Fibroblast of skin of scalp (primary cell): Measurements from ENCODE around the gene AP2A1.

Source experiments
- DNase-seq: peaks from one replicate; pipeline ENCODE4 v3.0.0-alpha.2; 2013

The AP2A1 gene

DNA sequence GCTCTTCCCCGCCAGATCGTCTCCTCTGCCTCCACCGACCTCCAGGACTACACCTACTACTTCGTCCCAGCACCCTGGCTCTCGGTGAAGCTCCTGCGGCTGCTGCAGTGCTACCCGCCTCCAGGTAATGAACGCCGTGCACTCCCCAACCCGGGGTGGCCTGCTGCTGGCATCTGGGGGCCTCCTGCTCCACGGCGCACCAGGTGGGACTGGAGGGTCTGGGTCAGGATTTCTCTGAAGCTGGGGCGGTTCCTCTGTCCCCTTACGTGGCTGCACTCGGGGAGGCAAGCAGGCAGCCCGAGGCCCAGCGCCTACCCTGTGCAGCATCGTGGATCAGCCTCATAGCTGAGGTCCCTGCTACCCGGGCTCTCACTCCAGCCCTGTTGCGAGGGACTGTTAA, 28.8 kb downstream of the AP2A1 start:
- no peak for DNase-seq

DNA sequence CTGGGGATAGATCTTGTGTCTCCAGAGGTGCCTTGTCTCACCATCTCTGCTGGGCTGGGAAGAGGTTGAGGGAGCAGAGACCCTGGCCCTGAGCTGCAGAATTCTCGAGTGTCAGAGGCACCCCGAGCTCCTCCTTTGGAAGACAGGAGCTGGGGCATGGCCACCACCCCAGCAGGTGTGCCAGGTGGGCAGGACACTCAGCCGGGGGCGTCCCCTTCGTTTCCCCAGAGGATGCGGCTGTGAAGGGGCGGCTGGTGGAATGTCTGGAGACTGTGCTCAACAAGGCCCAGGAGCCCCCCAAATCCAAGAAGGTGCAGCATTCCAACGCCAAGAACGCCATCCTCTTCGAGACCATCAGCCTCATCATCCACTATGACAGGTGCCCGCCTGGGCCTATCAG, 31.8 kb downstream of the AP2A1 start:
- no peak for DNase-seq

DNA sequence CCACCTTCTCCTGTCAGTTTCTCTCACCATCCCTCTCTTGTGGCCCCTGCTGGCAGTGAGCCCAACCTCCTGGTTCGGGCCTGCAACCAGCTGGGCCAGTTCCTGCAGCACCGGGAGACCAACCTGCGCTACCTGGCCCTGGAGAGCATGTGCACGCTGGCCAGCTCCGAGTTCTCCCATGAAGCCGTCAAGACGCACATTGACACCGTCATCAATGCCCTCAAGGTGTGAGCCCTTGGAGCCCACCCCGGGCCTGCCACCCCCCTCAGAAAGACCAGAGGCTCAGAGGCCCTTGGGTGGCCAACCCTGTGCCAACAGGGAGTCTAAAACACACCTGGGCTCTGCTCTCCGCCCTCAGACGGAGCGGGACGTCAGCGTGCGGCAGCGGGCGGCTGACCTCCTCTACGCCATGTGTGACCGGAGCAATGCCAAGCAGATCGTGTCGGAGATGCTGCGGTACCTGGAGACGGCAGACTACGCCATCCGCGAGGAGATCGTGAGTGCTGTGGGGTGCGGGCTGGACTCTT, 32.5 kb downstream of the AP2A1 start:
- no peak for DNase-seq

GRCh38 chr19:49799798-49800376, 33.1 kb downstream of the AP2A1 start:
- DNase-seq = no peak

GRCh38 chr19:49800771-49801170, 34.0 kb downstream of the AP2A1 start:
- no peak for DNase-seq

DNA sequence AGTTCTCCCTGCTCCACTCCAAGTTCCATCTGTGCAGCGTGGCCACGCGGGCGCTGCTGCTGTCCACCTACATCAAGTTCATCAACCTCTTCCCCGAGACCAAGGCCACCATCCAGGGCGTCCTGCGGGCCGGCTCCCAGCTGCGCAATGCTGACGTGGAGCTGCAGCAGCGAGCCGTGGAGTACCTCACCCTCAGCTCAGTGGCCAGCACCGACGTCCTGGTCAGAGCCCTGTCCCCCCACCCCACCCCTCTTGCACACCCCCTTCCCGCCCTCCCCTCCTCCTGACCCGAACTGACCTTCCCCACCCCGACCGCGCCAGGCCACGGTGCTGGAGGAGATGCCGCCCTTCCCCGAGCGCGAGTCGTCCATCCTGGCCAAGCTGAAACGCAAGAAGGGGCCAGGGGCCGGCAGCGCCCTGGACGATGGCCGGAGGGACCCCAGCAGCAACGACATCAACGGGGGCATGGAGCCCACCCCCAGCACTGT, 34.6 kb downstream of the AP2A1 start:
- DNase-seq = no peak

DNA sequence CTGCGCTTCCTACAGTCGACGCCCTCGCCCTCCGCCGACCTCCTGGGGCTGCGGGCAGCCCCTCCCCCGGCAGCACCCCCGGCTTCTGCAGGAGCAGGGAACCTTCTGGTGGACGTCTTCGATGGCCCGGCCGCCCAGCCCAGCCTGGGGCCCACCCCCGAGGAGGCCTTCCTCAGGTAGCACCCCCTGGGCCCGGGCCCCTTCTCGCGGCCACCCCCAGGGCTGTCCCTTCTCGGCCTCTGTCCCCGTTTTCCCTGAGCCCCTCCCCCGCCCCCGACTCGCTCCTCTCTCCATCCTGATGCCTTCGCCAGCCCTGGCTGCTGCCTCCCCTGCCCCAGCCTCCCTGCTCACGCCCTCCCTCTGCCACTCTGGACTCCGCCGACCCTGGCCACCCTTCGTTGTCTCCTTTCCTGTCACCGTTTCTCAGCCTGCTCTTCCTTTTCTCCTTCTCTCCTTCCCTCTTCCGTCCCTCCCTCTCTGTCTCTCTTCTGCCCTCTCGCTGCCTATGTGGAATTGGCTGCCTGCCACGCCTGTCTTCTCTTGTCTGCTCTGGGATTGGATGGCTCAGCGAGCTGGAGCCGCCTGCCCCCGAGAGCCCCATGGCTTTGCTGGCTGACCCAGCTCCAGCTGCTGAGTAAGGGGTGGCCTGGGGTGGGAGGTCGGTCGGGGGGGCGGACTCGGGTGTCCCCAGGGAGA, 35.3 kb downstream of the AP2A1 start:
- peak; percentile 93 for DNase-seq

DNA sequence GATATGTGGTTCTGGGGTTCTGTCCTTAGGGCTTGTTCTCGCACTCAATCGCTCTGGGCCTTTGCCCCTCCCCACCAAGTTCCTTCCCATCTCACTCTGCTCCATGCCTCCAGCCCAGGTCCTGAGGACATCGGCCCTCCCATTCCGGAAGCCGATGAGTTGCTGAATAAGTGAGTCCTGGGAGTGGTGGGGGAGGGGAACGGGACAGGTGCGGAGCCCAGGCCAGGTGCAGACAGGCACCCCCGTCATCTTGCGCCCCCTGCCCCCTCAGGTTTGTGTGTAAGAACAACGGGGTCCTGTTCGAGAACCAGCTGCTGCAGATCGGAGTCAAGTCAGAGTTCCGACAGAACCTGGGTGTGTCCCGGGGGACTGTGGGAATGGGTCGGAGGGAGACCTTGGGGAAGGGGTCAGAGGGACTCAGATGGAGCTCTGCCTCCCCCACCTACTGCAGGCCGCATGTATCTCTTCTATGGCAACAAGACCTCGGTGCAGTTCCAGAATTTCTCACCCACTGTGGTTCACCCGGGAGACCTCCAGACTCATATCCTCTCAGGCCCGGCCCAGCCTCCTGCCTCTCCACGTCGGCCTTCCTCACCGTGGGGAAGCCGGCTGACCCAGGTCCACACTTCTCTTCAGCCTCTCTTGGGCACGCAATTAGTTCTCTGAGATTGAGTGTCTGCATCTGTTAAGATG, 36.2 kb downstream of the AP2A1 start:
- DNase-seq = no peak

- no peak for DNase-seq
Observed at GRCh38 chr19:49803529-49803856, 36.7 kb downstream of the AP2A1 start.

GRCh38 chr19:49805822-49806619, 39.2 kb downstream of the AP2A1 start:
- DNase-seq = no peak

DNA sequence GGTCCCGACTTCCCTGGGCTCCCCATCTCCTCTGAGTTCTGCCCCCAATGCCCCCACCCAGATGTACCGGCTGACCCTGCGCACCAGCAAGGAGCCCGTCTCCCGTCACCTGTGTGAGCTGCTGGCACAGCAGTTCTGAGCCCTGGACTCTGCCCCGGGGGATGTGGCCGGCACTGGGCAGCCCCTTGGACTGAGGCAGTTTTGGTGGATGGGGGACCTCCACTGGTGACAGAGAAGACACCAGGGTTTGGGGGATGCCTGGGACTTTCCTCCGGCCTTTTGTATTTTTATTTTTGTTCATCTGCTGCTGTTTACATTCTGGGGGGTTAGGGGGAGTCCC, 39.8 kb downstream of the AP2A1 start:
- DNase-seq = no peak

GRCh38 chr19:49807058-49807903, 40.5 kb downstream of the AP2A1 start:
- no peak for DNase-seq

DNA sequence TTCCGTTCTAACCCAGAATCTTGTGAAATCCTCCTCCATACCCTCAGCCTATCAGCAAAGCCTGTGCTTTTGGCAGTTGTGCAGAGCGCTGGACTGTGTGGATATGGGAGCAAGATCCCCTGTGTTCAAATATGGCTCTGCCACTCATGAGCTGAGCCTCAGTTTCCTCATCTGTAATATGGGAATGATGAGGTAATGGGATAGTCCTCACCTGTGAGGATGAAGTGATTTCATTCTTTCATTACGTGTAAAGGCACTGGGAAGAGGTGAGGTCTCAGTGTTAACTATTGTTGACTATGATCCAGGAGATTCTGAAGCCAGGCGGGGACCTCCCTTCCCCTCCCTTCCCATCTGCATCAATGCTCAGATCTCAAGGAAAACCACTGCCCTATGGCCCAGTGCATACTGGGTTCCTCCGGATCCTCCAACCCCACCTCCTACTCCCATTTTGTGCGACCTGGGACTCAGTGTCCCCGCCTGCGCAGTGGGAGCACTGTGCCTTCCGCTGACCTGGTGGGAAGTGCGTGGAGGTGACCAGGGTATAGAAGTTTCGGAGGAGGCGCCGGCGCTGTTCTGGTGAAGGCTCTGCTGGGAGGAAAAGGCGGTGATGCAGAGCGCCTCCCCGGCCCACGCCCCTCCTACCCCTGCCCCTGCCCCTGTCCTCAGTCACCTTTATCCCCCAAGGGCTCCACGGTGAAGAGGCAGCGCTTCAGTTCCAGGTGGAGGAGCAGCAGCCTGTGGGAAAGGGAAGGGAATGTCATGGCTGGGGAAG, 41.3 kb downstream of the AP2A1 start:
- no peak for DNase-seq

GRCh38 chr19:49808711-49809159, 41.9 kb downstream of the AP2A1 start:
- DNase-seq = peak; percentile 85

- DNase-seq = peak; percentile 30
Observed at GRCh38 chr19:49809160-49809940, 42.5 kb downstream of the AP2A1 start.

DNA sequence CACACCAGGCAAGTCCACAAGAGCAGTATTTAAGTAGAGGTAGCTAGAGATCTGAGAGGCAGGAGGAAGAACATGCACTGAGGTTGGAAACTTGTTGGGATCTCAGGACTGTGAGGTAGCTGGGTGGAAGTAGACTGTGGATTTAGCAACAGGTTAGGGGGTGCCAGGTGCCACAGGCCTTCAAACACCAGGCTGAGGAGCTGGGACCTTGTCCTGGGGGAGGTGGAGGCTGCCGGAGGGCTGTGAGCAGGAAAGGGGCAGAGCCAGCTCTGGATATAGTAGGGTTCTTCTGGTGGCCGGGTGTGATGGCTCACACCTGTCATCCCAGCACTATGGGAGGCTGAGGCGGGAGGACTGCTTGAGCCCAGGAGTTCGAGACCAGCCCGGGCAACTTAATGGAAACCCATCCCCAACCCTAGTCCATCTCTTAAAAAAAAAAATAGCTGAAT, 43.2 kb downstream of the AP2A1 start:
- no peak for DNase-seq

GRCh38 chr19:49811328-49811727, 44.5 kb downstream of the AP2A1 start:
- no peak for DNase-seq

DNA sequence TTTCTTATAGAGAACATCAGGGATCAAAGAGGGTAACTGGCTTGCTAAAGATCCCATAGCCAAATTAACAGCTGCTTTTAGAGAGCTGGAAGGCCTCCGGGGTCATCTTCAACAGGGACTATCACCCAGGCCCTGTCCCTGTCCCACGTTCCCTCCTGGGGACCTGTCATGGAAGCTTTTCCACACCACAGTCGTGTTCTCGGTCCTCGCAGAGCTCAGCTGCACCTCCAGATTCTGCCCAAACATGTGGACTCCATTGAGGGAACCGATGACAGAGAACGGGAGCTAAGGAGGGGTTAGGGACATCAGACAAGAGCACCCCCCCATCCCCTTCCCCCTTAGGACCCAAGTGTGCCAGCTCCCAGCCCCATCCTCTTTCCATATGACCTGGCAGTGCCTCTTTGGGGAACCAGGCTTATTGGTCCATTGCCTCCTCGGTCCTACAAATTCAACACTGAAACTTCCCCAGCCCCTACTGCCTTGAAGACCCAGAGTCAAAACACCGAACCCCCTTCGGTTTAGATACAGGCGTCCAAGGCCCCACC, 45.7 kb downstream of the AP2A1 start:
- no peak for DNase-seq

DNA sequence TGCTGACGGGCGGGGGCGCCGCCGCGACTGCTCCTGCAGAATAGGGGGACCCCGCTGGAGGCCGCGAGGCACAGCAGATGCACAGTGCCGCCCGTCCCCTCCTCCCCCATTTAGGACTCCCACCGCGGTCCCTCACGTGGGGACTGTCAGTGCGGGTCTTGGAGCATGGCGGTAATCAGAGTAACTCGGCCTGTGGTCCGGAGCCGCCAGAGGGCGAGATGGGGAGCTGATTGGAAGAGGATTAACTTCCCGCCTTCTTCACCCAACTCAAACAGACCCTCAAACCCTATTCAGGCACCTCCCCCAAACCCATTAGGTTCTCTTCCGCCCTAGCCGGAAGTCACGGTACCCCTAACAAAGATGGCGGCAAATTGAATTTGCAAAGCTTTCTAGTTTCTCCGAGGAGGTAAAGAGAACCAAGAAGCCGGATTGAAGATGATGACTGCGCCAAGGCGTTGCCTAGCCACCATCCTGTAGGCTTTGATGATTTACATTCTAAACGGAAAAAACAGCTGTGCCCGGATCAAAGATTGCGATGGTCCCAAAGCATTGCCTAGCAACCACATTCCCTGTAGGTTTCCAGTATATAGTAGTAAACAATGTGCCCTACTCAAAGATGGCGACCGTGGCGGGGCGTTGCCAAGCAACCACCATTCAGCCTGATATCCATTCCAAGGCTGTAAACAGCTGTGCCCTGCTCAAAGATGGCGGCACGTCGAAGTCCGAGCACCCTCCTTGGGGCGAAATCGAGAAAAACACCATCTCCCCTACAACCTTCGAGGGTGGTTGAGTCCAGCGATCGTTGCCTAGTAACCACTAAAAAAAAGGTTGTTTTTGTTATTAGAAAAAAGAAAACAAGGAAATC, 46.4 kb downstream of the AP2A1 start, which contains the start of gene FUZ:
FUZ (minus strand) TSS at position 296 of the 865 bp plus-strand sequence; CDS start at position 110, 186 bp downstream.
- peak; percentile 99 for DNase-seq
